Right lobe of liver (tissue), 4 donors: ENCODE measurements around the gene CCL5.

ENCODE experiments used
- CTCF ChIP-seq, 4 donors: fragments of 200-600 bp in 3 of 4; fragments of 450-650 bp in 1 of 4; IDR thresholded peaks; one replicate each; pipeline versions ENCODE4 v1.5.1 to v1.8.0; 2016 to 2022; ENCODE audit warnings: antibody characterized with exemption in 4 of 4, mild to moderate bottlenecking in 2 of 4
- POLR2A ChIP-seq: fragments of 450-650 bp; IDR thresholded peaks from one replicate; pipeline ENCODE4 v1.6.1; 2017; ENCODE audit warnings: antibody characterized with exemption, mild to moderate bottlenecking
- donor health status: DM: no; HTN: no; CAD: no.
- donor health status: DM: no; HTN: no; CAD: no.
- donor health status: DM: no; HTN: yes; CAD: no.

- TF ChIP-seq CTCF (IDR thresholded peaks at IDR 0.05) (no peak), POLR2A (no peak)
Observed at GRCh38 chr17:35864853-35865252, 15.3 kb downstream of the CCL5 start.
